HepG2 (cell line): ENCODE results near the gene TSGA10IP. TPM values are rescaled to one million over a fixed set of nuclear protein-coding genes. Genes with fewer than 3 reads are reported as not detected.

Experiments
- AHR ChIP-seq: IDR thresholded peaks from 2 replicates; pipeline ENCODE4 v1.6.1; 2018; ENCODE audit warnings: missing genetic modification reagents, missing compliant biosample characterization
- BHLHE40 ChIP-seq: IDR thresholded peaks from 2 replicates; pipeline ENCODE4 v1.6.1; 2011; ENCODE audit warnings: low read length, improper control_type of control experiment
- BORCS8-MEF2B ChIP-seq: sonication (generic); formaldehyde crosslinking; IDR thresholded peaks from 2 replicates; pipeline ENCODE4 v1.8.0; 2022; ENCODE audit warnings: mild to moderate bottlenecking, missing genetic modification reagents
- BRD4 ChIP-seq: sonication (generic); formaldehyde crosslinking; IDR thresholded peaks from 2 replicates; pipeline ENCODE4 v1.4.0; 2020; ENCODE audit warnings: missing genetic modification reagents
- CBFB ChIP-seq: sonication (generic); formaldehyde crosslinking; IDR thresholded peaks from 2 replicates; pipeline ENCODE4 v1.4.0; 2020; ENCODE audit warnings: missing genetic modification reagents
- FOXA3 ChIP-seq: IDR thresholded peaks from 2 replicates; pipeline ENCODE4 v1.6.1; 2016; ENCODE audit warnings: missing genetic modification reagents, missing compliant biosample characterization
- HES4 ChIP-seq: sonication (generic); formaldehyde crosslinking; IDR thresholded peaks from 2 replicates; pipeline ENCODE4 v1.9.0; 2021; ENCODE audit warnings: mild to moderate bottlenecking, missing genetic modification reagents, borderline replicate concordance
- MED13 ChIP-seq: sonication (generic); formaldehyde crosslinking; IDR thresholded peaks from 2 replicates; pipeline ENCODE4 v1.5.0; 2020; ENCODE audit warnings: missing genetic modification reagents
- POGZ ChIP-seq: sonication (generic); formaldehyde crosslinking; IDR thresholded peaks from 2 replicates; pipeline ENCODE4 v1.4.0; 2020; ENCODE audit warnings: mild to moderate bottlenecking, missing genetic modification reagents
- RNF219 ChIP-seq: sonication (generic); formaldehyde crosslinking; IDR thresholded peaks from 2 replicates; pipeline ENCODE4 v1.5.0; 2020; ENCODE audit warnings: mild to moderate bottlenecking, missing genetic modification reagents
- SPEN ChIP-seq: sonication (generic); formaldehyde crosslinking; IDR thresholded peaks from 2 replicates; pipeline ENCODE4 v1.5.1; 2020; ENCODE audit warnings: low read depth, mild to moderate bottlenecking, missing genetic modification reagents
- THAP11 ChIP-seq: IDR thresholded peaks from 2 replicates; pipeline ENCODE4 v1.6.1; 2016; ENCODE audit warnings: missing biosample characterization, missing genetic modification reagents
- TIGD3 ChIP-seq: sonication (generic); formaldehyde crosslinking; IDR thresholded peaks from 2 replicates; pipeline ENCODE4 v1.5.1; 2020; ENCODE audit warnings: mild to moderate bottlenecking, missing genetic modification reagents, borderline replicate concordance
- ZNF101 ChIP-seq: sonication (generic); formaldehyde crosslinking; IDR thresholded peaks from 2 replicates; pipeline ENCODE4 v1.4.0; 2020; ENCODE audit warnings: mild to moderate bottlenecking, low read depth, missing genetic modification reagents, borderline replicate concordance
- polyA plus RNA-seq, 8 experiments: library from polyadenylated mRNA; depleted of rRNA in 3 of 8; stranded (reverse) in 7 of 8; unstranded in 1 of 8; fragments of >200 nt; fragmentation: Illumina TruSeq in 4 of 8; extraction: Trizol in 4 of 8; gene quantifications; 2 replicates each; pipeline versions ENCODE4 v1.2.1 to v1.2.3, GENCODE V29; 2011 to 2016; ENCODE audit warnings: low read depth in 4 of 8, missing spikeins in 1 of 8, mixed read lengths in 1 of 8; ENCODE audit not compliant: insufficient read depth in 1 of 8
- total RNA-seq, 5 experiments: library from RNA; depleted of rRNA; stranded (reverse); fragments of >200 nt; fragmentation: Illumina TruSeq; extraction: Trizol; gene quantifications; 2 replicates each; pipeline ENCODE4 v1.2.3, GENCODE V29; 2016; ENCODE audit warnings: low read depth in 1 of 5
- TF ChIP-seq, protein P1 (sequence below): sonication (generic); formaldehyde crosslinking; IDR thresholded peaks from 2 replicates; pipeline ENCODE4 v1.9.0; 2021; ENCODE audit warnings: missing genetic modification reagents, borderline replicate concordance
- TF ChIP-seq, protein P2 (sequence below): sonication (generic); formaldehyde crosslinking; IDR thresholded peaks from 2 replicates; pipeline ENCODE4 v1.4.0; 2020; ENCODE audit warnings: mild to moderate bottlenecking, missing genetic modification reagents

Gene TSGA10IP
- total and polyA plus RNA-seq, 2 of the 13 experiments (the other 11 are each of a cell fraction or from before 2014, with no cell fraction given): not detected

DNA sequence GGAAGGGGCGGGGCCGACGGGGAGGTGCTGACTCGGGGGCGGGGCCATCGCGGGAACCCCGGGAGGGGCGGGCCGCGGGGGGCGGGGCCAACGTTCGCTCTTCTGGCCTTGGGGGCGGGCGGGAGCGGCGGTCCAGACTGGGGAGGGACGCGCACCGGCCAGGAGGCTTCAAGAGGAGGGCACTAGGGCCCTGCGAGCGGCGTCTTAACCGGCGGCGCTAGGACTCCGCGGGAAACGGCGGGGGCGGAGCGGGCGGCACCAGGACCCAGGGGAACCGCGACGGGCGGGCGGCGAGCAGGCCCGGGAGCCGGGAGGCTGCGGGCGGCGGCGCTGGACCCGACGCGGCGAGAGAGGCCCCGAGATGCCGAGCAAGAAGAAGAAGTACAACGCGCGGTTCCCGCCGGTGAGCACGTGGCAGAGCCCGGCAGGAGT is 26.1 kb upstream of the TSGA10IP start, which contains the start of gene DRAP1 (continued):
- TF ChIP-seq RNF219 (CRISPR knock-in tag) (no peak; the same call in 1 of the 2 replicates), ZNF101 (peak; percentile 88; the same call in 1 of the 2 replicates), POGZ (CRISPR knock-in tag) (peak; percentile 79), BRD4 (CRISPR knock-in tag) (no peak), SPEN (CRISPR knock-in tag) (peak; percentile 76), THAP11 (CRISPR knock-in tag) (peak; percentile 90), BORCS8-MEF2B (CRISPR knock-in tag) (peak; percentile 79), CBFB (CRISPR knock-in tag) (peak; percentile 91), BHLHE40 (peak; percentile 47; the same call in 1 of the 2 replicates), AHR (CRISPR knock-in tag) (peak; percentile 89; the same call in 1 of the 2 replicates), FOXA3 (CRISPR knock-in tag) (peak; percentile 79), HES4 (CRISPR knock-in tag) (peak; percentile 59; the same call in 1 of the 2 replicates), MED13 (CRISPR knock-in tag) (peak; percentile 74), TIGD3 (CRISPR knock-in tag) (0 out of 2 replicates have a peak, but pooled peaks have one; percentile 12)
- TF ChIP-seq, protein P1, sequence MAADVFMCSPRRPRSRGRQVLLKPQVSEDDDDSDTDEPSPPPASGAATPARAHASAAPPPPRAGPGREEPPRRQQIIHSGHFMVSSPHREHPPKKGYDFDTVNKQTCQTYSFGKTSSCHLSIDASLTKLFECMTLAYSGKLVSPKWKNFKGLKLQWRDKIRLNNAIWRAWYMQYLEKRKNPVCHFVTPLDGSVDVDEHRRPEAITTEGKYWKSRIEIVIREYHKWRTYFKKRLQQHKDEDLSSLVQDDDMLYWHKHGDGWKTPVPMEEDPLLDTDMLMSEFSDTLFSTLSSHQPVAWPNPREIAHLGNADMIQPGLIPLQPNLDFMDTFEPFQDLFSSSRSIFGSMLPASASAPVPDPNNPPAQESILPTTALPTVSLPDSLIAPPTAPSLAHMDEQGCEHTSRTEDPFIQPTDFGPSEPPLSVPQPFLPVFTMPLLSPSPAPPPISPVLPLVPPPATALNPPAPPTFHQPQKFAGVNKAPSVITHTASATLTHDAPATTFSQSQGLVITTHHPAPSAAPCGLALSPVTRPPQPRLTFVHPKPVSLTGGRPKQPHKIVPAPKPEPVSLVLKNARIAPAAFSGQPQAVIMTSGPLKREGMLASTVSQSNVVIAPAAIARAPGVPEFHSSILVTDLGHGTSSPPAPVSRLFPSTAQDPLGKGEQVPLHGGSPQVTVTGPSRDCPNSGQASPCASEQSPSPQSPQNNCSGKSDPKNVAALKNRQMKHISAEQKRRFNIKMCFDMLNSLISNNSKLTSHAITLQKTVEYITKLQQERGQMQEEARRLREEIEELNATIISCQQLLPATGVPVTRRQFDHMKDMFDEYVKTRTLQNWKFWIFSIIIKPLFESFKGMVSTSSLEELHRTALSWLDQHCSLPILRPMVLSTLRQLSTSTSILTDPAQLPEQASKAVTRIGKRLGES: peak; percentile 42; the same call in 1 of the 2 replicates
- TF ChIP-seq, protein P2, sequence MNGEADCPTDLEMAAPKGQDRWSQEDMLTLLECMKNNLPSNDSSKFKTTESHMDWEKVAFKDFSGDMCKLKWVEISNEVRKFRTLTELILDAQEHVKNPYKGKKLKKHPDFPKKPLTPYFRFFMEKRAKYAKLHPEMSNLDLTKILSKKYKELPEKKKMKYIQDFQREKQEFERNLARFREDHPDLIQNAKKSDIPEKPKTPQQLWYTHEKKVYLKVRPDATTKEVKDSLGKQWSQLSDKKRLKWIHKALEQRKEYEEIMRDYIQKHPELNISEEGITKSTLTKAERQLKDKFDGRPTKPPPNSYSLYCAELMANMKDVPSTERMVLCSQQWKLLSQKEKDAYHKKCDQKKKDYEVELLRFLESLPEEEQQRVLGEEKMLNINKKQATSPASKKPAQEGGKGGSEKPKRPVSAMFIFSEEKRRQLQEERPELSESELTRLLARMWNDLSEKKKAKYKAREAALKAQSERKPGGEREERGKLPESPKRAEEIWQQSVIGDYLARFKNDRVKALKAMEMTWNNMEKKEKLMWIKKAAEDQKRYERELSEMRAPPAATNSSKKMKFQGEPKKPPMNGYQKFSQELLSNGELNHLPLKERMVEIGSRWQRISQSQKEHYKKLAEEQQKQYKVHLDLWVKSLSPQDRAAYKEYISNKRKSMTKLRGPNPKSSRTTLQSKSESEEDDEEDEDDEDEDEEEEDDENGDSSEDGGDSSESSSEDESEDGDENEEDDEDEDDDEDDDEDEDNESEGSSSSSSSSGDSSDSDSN (CRISPR knock-in tag): peak; percentile 75
- TF ChIP-seq, all 625 proteins: peak for 286
